Colon (tissue), 2 donors: ENCODE measurements around the gene SPSB4.
"Not testable (repeated sequence)": the region's sequence is repeated elsewhere in the genome, so short reads cannot be mapped to it uniquely, and the experiment has no call there.

Experiments
- FAIRE-seq: peaks from 2 replicates; lab custom pipeline; 2012; peaks lifted over from hg19 to GRCh38; lab: Jason Lieb, UNC
- donor health status: control.
- donor health status: control.

SPSB4 gene

DNA sequence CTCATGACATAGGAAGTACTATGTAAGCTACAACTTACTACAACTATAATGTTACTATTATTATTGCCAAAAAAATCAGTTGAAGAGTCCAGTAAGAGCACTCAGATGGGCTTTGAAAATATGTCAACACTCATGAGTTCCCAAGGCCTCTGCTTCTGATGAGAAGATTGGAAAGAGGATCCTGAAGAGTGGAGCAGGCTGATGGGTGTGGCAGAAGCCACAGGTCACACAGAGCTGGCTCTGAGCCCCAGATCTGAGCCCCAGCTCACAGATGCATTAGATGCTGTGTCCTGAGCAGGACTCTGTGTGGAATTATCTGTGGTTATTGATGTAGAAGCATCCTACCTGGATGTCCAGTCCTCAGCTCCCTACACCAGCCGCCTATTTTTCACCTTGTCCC lies 65.6 kb downstream of the SPSB4 start:
- no peak for FAIRE-seq

DNA sequence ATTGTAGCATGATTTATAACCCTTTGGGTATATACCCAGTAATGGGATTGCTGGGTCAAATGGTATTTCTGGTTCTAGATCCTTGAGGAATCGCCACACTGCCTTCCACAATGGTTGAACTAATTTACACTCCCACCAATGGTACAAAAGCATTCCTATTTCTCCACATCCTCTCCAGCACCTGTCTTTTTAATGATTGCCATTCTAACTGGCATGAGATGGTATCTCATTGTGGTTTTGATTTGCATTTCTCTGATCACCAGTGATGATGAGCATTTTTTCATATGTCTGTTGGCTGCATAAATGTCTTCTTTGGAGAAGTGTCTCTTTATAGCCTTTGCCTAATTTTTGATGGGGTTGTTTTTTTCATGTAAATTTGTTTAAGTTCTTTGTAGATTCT lies 66.8 kb downstream of the SPSB4 start:
- FAIRE-seq, result not testable (repeated sequence)

DNA sequence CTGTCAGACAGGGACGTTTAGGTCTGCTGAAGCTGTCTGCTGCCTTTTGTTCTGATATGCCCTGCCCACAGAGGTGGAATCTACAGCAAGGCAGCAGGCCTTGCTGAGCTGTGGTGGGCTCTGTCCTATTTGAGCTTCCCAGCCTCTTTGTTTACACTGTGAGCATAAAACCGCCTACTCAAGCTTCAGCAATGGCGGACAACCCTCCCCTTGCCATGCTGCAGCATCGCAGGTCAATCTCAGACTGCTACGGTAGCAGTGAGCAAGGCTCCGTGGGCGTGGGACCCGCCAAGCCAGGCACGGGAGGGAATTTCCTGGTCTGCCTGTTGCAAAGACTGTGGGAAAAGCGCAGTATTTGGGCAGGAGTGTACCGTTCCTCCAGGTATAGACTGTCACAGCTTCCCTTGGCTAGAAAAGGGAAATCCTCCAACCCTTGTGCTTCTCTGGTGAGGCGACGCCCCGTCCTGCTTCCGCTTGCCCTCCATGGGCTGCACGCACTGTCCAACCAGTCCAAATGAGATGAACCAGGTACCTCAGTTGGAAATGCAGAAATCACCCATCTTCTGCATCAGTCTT lies 71.4 kb downstream of the SPSB4 start:
- FAIRE-seq, result no peak

DNA sequence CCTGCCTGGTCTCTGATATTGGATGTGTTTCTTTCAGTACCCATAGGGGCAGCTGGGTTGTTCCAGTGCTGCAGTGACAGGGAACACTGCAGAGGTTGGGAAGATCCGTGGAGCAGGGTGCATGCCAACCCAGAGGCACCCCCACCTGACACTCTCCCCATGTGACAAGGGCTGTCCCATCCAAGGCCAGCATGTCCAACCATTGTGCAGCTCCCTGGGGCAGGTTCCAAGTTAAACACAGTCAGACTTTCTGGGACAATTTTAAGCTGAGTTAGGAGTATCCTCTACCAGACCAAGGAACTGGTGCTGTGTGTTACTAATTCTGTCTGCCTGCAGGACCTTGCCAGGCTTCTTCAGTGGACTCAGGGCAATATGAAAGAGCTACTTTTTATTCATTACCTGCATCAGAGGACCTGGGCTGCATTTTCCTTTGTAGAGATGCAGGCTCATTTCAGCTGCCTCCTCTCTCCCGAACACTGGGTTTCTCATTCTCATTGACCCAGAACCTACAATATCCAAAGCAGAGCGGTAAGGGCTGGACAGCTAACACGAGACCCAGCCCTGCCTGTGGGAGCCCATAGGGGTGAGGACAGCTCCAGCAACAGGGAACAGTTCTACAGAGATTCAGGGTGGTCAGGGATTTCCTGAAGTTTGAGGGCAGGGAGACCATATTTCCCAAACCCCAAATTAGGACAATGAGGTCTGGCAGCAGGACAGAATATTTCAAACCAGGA lies 72.7 kb downstream of the SPSB4 start:
- no peak for FAIRE-seq

DNA sequence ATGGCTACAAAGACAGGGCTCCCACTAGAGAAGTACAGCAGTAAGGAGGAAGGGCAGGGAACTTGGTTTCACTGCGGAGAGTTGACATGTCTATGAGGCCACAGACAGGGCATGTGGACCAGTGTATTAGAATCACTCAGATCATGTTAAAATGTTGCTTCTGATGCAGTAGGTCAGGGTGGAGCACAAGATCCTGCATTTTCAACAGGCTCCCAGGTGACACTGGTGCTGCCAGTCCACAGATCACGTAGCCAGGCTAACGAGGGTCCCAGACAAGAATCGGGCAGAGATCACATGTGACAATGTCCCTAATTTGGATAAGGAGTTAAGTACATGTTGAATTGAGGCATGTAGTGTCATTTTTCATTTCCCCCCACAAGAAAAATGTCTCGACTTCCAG lies 73.6 kb downstream of the SPSB4 start:
- FAIRE-seq, result no peak

DNA sequence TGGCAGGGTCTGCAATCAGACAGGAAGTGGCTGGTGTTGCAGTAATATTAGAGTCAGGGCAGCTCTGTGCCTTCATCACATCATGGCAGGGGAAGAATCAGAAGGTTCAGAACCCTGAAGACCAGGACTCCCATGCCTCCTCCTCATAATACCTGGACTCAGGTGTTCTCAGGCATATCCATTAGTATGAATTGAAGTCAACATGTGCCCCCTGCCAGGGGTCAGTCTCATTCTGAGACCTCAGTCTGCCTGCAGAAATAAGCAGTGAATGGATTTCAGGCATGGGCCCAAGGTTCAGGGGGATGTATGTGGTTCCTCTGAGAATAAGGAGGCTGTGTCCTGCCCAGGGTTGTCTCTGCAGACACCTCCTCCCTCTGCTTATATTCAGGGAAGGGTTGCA lies 74.2 kb downstream of the SPSB4 start:
- no peak for FAIRE-seq

DNA sequence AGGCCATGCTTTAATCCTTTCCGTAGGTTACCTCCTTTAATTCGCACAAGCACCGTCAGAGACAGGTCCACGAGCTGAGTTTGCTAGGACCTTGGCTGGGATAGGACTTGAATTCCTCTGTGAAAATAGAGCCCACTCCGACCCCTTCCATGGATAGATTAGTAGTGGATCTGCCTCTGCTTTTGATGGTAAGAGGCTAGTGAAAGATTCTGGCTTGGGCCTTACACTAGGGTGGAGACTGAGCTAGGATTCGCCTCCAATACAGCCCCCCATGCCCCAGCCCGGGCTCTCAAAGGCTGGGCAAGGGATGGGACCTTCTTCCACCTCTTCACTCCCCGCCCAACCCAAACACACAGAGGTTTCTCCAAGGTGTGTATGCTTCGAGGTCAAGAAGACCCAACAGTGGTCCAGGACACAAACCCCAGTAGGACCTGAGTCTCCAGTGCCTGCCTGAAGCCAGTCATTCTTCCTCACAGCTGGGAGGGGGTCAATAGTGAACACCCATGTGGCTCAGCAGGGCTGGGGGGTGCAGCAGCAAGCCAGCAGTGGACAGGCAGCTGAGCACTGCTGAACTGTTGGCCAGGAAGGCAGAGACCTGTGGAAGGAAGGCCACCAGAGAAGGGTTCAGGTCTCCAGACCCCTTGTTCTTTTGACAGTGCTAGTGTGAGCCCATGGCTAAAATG lies 75.7 kb downstream of the SPSB4 start:
- FAIRE-seq, result no peak

DNA sequence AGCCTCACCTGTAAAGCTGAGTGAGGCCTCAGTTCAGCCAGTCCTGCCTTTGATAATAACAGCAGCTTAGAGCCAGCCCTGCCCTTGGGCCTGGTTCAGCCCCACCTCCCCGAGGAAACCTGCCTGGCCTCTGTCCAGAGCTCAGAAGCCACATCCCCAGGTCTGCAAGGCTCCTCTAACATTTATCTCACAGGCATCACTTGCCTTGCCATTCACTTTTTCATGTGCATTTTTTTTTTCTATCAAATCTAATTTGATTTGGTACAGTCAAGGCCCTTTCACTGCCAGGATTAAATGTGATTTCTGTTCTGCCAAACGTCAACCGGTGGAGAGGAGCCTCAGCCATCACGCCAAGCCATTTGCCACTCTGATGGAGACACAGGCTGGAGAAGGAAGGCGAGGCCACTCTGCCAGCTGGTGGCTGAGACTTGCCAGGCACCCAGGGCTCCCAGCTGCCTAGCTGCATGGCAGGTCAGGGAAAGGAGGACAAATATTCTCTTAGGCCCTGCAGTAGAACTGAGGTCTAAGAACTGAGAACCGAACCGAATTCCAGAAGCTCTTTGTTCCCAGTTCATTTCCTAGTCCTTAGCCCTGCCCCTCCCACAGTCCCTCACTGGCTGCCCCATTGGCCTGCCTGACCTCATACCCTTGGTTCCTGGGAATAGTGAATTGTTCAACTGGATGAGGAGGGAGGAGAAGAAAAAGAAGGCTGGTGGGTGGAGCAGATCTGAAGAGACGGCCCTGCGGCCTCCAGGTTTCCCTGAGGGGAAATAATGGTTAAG lies 76.4 kb downstream of the SPSB4 start:
- FAIRE-seq, result no peak

DNA sequence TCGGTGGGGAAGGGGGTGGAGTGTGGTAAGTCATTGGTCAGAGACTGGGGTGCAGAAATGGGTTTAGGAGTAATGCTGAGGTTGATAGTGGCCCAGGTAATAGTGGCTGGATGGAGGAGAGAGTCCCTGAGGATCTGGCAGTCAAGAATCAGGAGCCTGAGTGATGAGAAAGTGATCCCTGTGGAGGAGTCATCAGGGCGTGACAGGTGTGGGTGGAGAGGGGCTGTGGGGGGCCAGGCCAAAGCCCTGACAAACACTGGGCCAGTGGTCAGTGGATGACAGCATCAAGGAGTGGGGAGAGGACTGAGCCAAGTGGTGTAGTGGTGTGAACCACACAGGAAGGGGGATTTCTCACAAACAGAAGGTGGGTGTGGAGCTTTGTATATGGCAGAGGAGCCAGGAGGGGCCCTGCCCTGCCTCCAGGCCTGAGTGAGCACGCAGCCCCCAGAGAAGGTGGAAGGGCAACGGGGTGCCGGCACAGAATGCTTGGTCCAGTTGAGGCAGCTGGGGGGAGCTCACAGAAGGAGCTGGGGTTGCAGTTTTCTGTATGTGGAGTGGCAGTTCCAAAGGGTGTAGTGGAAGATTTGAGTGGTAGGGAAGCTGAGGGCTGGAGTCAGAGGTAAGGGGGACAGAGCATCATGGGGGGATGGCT lies 77.1 kb downstream of the SPSB4 start:
- no peak for FAIRE-seq

DNA sequence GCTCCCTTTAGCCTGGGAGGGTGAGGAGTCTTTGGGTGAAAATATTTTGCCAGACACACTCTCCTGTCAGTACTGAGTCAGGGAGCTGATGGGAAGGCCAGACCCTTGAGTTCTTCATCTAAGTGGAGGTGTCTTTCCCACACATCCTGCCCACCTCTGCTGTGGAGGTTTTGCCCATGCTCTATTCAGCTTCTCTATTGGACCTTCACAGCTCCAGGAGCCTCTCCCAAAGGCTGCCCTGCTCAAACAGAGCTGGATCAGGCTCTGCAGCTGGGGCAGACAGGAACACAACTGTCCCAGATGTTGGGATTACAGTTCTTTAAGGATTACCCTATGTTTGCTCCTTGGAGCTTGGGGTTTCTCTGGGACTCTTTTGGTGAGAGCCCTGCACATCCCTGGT lies 77.9 kb downstream of the SPSB4 start:
- no peak for FAIRE-seq

DNA sequence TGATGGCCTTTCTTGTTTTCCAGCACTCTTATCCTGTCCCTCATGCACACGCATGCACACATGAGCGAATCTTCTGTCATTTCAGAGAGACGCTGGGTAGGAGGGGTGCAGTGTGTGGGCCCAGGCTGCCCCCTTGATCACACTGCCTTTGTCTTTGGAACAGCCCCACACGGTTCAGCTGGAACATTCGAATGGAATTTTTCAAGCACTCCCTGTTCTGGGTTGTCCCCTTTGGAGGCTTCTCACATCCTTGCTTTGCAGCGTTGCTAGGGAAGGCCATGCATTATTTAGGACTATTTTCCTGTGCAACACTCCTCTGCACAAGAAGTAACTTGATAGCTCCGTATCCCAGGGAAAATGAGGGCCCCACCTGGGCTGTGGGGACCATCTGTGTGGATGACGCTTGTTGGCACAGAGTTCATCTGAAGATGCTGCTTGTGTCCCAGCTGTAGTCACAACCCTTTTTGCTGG lies 78.4 kb downstream of the SPSB4 start:
- FAIRE-seq, result no peak

DNA sequence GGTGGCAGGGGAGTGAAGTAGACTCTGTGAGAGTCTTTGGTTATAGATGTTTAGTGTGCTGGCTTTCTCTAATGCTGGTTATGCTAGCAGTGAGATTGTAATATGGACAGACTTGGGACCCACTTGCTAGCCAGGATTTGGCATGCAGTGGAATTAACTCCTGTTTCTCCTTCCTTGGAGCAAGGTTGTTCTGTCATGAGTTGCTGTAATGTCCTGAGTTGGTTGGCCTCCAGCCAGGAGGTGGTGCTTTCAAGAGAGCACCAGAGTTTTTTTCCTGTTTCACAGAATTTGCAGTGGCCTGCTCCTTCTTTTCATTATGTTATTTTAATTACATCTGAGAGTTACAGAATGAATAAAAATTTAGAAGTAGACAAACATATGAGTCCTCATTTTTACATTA lies 92.4 kb downstream of the SPSB4 start:
- no peak for FAIRE-seq

DNA sequence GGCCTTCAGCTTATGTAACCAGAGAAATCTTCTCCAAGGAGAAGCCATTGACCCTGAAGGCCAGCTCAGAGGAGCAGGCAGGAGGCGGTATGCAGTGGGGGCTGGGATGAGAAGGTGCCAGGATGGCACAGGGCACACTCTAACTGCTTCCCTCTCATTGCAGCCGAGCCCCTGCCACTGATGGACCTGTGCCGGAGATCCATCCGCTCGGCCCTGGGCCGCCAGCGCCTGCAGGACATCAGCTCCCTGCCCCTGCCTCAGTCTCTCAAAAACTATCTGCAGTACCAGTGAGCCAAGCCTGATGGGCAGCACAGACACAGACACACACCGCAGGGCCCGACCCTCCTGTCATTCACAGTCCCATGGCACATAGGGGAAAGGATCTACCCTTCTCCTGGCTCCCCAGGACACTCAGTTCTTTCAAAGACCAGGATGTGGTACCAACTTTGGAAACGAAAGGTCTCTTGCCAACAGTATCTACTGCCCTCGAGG lies 95.9 kb downstream of the SPSB4 start:
- no peak for FAIRE-seq

DNA sequence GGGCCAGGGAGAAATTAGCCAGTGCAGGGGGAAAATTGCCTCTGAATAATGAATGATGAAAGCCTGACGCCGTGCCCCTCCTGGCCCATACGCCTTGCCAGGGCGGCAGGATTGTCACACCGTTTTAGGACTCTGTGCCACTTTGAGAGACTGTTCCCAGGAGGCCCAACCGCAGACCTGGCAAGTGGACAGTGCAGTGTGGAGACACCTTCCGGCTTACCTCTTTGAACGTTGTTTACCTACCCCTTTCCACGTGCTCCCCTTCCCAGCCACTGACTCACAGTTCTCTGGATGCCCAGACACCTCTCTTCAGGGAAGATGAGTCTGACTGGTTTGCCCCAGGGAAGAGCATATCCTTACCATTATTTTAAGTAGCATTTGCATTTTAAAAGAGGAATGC lies 96.5 kb downstream of the SPSB4 start:
- no peak for FAIRE-seq

DNA sequence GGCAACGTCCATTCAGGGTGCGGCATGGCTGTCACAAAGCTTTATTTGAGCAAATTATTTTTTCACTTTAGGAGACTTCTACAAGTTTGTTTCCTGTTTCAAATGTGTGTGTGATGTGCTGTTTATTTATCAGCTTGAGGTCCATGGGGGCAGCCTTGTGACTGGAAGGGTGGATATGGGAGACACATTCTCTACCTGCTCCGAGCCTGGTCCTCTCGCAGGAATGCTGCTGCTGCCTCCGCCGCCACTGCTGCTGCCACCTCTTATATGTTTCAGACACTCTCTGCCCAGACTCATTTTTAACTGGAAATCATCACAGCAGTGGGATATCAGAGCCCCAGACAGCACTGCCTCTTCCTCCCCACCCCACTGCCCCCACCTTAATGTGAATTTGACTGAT lies 97.0 kb downstream of the SPSB4 start:
- FAIRE-seq, result no peak

DNA sequence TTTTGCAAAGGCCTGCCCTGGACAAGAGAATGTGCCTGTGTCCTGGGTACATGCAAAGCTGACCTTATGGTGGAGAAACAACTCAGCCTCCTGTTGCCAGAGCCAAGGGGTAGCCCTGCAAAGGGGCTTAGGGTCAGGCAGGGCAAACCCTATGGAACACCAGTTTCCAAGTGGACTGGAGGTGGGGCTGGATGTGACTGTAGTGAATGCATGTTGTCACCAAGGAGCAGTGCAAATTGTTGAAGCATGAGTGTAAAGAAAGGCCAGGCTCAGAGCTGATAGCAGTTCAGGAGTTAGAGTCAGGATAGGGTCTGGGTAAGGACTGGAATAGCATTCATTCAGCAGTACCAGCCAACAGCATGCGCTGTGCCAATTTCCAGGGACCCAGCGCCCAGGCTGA lies 97.6 kb downstream of the SPSB4 start:
- FAIRE-seq, result no peak

DNA sequence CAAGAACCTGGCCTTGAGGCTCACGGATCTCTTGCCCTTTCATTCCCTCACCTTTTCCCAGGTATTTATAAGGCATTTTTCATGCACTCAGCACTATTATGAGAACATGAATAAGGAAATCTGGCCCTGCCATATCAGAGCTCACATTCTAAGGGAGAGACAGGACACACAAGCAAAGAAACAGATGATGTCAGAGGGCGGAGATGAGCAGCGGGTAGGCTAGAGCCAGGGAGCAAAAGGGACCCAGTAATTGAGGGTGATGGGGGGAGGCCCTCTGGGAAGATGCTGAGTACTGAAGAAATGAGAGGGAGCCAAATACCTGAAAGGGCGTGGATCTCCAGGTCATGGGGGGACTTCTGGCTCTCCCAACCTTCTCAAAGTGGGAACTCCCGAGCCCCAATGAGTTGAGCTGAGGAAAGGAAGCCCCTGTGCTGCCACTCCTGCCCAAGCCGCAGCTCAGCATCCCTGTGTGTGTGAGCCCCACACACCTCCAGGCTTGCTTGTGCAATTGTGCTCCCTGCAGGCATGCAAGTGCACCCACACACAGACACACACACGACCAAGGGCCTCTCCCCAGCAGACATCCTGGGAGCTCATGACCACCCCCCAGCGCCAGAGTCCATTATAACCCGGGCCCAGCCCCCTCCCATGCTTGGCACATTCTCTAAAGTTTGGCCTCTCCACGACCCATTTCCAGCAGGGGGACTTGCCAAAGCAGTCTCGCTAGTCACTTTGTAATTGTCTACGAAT lies 99.1 kb downstream of the SPSB4 start:
- FAIRE-seq, result no peak

DNA sequence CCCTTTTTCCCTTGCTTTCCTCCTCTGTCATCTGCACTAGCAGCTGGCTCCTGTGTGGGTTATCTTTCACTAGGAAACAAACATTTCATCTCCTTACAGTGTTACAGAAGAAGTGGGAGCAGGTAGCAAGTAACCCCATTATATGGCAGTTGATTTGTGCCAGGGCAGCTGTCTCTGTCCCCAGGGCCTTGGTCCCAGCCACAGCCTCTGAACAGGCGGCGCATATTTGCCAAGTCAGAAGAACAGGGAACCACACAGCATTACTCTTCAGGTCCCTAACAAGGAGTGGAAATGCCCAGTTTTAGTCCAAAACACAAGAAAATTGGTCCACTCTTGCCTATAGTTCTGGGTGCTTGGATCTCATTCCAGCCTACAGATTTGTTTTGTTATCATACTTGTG lies 99.8 kb downstream of the SPSB4 start:
- FAIRE-seq, result no peak

DNA sequence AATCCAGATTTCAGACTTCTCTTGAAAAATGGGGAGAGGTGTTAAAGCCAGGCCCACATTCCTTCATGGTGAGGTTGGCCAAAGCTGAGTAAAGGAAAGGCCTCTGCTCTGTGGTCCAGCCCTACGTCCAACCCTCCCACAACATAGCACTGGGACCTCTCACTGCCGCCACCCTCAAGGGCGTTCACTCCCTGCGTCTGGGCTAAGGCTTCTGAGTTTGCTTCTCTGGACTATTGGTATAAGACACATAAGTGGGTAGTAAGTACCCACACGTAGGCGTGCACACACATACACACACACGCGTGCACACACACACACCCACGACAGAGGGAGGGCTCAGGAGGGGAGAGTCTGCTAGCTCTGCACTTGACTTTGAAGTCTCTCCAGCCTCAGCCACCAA lies 100.3 kb downstream of the SPSB4 start:
- no peak for FAIRE-seq

DNA sequence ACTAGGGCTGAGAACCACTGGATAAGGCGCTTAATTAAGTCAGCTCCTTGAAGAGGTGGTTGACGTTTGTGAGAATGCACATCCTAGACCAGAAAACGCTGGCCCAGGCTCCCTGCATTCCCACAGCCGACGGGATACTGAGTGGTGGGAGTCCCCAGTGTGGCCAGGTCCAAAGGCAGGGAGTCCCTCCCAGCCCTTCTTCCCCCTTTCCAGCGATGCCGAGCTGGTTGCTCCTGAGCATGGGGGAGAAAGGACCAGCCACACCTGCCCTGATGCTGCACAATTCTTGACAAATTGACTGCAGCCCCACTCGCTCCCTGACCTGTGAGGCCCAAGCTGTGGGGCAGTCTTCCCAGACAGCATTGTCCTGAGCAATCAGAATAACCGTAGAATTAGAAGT lies 101.0 kb downstream of the SPSB4 start:
- FAIRE-seq, result no peak
